Glutamatergic neuron (in vitro differentiated cells): ENCODE measurements around the gene DISP2. TPM values are rescaled to one million over a fixed set of nuclear protein-coding genes. Genes with fewer than 3 reads are reported as not detected.
A peak's percentile ranks its signal among the peaks of the same experiment; 100 is the strongest.

ENCODE experiments used
- DNase-seq: peaks from one replicate; pipeline ENCODE4 v3.0.0; 2022
- H3K27ac Mint-ChIP-seq: one replicate; pipeline ENCODE4 v1.8.0; 2020; ENCODE audit warnings: mild to moderate bottlenecking, mixed read lengths, inconsistent platforms; ENCODE audit not compliant: unreplicated experiment
- H3K27me3 Mint-ChIP-seq: one replicate; pipeline ENCODE4 v1.8.0; 2020; ENCODE audit warnings: mild to moderate bottlenecking, moderate library complexity, mixed read lengths, inconsistent platforms; ENCODE audit not compliant: unreplicated experiment
- H3K36me3 Mint-ChIP-seq: one replicate; pipeline ENCODE4 v1.8.0; 2020; ENCODE audit warnings: mild to moderate bottlenecking, mixed read lengths, inconsistent platforms; ENCODE audit not compliant: unreplicated experiment
- H3K4me1 Mint-ChIP-seq: one replicate; pipeline ENCODE4 v1.8.0; 2020; ENCODE audit warnings: mild to moderate bottlenecking, low read depth, mixed read lengths, inconsistent platforms; ENCODE audit not compliant: unreplicated experiment
- H3K4me3 Mint-ChIP-seq: one replicate; pipeline ENCODE4 v1.8.0; 2020; ENCODE audit warnings: mild to moderate bottlenecking, mixed read lengths, inconsistent platforms; ENCODE audit not compliant: unreplicated experiment
- H3K9me3 Mint-ChIP-seq: one replicate; pipeline ENCODE4 v1.8.0; 2020; ENCODE audit warnings: mild to moderate bottlenecking, moderate library complexity, mixed read lengths, inconsistent platforms; ENCODE audit not compliant: unreplicated experiment
- total RNA-seq: library from RNA; stranded (reverse); fragmentation: NEBNext Ultra II Directional; extraction: Animal tissue kit (Norgen Biotek cat#: 25700); gene quantifications from one replicate; pipeline ENCODE4 v1.2.1, GENCODE V29; 2021; ENCODE audit not compliant: unreplicated experiment
- TF ChIP-seq, protein P1 (sequence below): fragments of 200-600 bp; sonication (generic); IDR thresholded peaks from one replicate; pipeline ENCODE4 v1.5.0; 2021; ENCODE audit not compliant: partially characterized antibody, unreplicated experiment

Gene DISP2
- total RNA-seq, 1 donor from 2014 or later, result 44.3 TPM

DNA sequence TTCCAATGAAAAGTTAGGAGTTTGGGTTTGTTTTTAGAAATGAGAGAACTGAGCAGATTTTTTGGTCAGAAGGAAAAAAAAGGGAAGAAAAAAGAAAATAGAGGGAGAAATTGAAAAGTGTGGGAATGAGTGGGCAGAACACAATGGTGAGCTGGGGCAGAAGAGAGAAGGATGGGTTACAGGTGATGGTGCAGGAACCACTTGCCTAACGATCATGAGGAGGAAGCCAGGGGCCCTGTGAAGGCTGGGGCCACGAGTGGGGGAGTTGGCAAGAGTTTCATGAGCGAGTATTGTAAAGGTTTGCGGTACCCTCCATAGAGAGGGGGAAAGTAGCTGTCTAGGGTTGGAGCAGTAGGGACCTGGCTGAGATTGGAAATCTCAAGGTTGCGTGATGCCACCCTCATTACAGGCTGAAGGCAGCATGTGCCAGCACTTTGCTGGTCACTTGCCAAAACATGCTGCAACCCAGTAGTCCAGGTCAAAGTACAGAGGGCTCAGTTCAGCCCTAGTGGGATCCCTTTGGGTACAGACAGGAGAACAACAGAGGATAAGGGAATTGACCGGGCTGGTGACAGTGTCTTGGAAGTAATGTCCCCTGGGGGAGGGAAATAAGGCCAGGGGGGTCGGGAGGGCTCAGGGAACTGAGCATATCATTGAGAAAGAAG, 54.2 kb downstream of the DISP2 start:
- Mint-ChIP-seq H3K4me1 (no peaks in the 10 kb centered on the region), H3K27me3 (no peaks in the 10 kb centered on the region), H3K27ac (no peak overlapping the region), H3K36me3 (no peaks in the 10 kb centered on the region), H3K4me3 (peak overlapping the region; percentile 22), H3K9me3 (peaks cover 5% of the 10 kb centered on the region)
- TF ChIP-seq, protein P1, sequence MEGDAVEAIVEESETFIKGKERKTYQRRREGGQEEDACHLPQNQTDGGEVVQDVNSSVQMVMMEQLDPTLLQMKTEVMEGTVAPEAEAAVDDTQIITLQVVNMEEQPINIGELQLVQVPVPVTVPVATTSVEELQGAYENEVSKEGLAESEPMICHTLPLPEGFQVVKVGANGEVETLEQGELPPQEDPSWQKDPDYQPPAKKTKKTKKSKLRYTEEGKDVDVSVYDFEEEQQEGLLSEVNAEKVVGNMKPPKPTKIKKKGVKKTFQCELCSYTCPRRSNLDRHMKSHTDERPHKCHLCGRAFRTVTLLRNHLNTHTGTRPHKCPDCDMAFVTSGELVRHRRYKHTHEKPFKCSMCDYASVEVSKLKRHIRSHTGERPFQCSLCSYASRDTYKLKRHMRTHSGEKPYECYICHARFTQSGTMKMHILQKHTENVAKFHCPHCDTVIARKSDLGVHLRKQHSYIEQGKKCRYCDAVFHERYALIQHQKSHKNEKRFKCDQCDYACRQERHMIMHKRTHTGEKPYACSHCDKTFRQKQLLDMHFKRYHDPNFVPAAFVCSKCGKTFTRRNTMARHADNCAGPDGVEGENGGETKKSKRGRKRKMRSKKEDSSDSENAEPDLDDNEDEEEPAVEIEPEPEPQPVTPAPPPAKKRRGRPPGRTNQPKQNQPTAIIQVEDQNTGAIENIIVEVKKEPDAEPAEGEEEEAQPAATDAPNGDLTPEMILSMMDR, result no peak
- DNase-seq, result no peak

DNA sequence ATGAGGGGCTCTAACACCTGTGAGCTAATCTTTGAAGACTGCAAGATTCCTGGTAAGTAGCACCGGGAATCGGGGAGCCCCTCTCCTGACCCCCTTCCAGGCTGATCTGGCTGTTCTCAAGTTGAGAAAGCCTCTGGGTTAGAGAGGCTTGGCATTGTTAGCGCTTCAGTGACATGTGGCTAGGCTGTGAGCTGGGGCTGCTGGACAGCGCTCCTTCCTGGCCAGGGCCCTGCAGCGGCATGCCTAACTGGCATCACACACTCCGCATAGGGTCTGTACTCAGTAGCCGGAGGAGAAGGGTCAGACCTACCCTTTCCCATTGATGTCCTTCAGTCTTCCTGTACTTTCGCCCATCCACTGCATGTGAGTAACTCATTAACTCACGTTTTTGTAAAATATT, 55.0 kb downstream of the DISP2 start:
- H3K36me3 Mint-ChIP-seq, result no peaks in the 10 kb centered on the region
- TF ChIP-seq, protein P1, result no peak
- H3K27me3 Mint-ChIP-seq, result no peaks in the 10 kb centered on the region
- no peaks in the 10 kb centered on the region for H3K4me1 Mint-ChIP-seq
- no peak overlapping the region for H3K27ac Mint-ChIP-seq
- no peak overlapping the region for H3K4me3 Mint-ChIP-seq
- H3K9me3 Mint-ChIP-seq, result peaks cover 2% of the 10 kb centered on the region
- DNase-seq, result no peak

DNA sequence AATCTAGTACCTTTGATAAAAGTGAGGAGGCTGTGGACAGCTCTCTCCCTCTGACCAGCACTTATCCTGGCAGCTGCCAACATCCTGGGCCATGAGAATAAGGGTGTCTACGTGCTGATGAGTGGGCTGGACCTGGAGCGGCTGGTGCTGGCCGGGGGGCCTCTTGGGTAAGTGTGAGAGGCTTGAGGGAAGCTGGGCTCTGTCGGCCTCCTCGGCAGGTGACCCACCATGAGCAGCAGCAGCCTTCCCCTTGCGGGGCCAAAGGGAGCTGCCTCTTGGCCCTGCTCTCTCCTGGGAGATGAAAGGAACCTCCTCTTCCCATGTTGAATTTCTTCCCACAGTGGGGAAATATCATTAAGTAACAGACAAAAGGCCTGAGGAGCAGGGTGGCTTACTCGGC, 56.8 kb downstream of the DISP2 start:
- Mint-ChIP-seq H3K4me3 (no peak overlapping the region), H3K36me3 (no peaks in the 10 kb centered on the region), H3K4me1 (no peaks in the 10 kb centered on the region), H3K27ac (no peak overlapping the region), H3K9me3 (peaks cover 2% of the 10 kb centered on the region), H3K27me3 (no peaks in the 10 kb centered on the region)
- DNase-seq, result no peak
- TF ChIP-seq, protein P1, result no peak

DNA sequence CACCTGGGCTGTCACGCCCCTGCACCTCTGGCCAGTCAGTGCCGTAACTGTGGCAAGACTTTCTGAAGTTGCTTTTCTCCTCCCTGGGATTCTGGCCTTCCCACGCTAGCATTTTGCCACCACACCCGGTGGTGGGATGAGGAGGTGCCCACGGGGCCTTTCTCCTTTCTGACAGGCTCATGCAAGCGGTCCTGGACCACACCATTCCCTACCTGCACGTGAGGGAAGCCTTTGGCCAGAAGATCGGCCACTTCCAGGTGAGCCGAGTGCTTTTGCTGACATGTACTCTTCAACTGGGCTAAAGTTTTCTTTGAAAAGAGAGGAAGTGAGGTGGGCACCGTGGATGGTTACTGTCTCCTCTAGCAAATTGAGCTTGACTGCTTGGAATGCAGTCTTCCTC, 57.2 kb downstream of the DISP2 start:
- H3K27me3 Mint-ChIP-seq, result no peaks in the 10 kb centered on the region
- TF ChIP-seq, protein P1, result no peak
- no peaks in the 10 kb centered on the region for H3K4me1 Mint-ChIP-seq
- peaks cover 2% of the 10 kb centered on the region for H3K9me3 Mint-ChIP-seq
- no peak overlapping the region for H3K27ac Mint-ChIP-seq
- no peak overlapping the region for H3K4me3 Mint-ChIP-seq
- DNase-seq, result no peak
- no peaks in the 10 kb centered on the region for H3K36me3 Mint-ChIP-seq

DNA sequence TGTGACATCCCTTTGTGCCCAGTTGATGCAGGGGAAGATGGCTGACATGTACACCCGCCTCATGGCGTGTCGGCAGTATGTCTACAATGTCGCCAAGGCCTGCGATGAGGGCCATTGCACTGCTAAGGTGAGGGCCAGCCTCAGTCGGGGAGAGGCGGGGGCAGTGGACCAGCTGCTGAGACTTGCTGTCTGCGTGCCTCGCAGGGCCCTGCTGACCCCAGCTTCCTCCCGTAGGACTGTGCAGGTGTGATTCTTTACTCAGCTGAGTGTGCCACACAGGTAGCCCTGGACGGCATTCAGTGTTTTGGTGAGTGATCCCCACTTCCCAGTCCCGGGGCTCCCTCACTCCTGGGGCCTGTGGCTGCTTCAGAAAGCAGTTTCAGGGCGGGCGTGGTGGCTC, 58.0 kb downstream of the DISP2 start:
- Mint-ChIP-seq H3K9me3 (peaks cover 2% of the 10 kb centered on the region), H3K4me3 (no peak overlapping the region), H3K36me3 (no peaks in the 10 kb centered on the region), H3K27ac (no peak overlapping the region), H3K27me3 (no peaks in the 10 kb centered on the region), H3K4me1 (no peaks in the 10 kb centered on the region)
- TF ChIP-seq, protein P1, result no peak
- no peak for DNase-seq
